Right lobe of liver (tissue), 6 donors: ENCODE measurements around the gene CRYBG3. TPM values are rescaled to one million over a fixed set of nuclear protein-coding genes. Genes with fewer than 3 reads are reported as not detected.

Experiments
- ATAC-seq, 4 donors: fragments of 200-7000 bp; cut with Tn5 transposase; one replicate each; pipeline ENCODE4 v1.9.1; 2020; ENCODE audit warnings: mild to moderate bottlenecking in 4 of 4, moderate library complexity in 4 of 4
- DNase-seq, 3 donors: peaks; one replicate each; pipeline ENCODE4 v3.0.0-alpha.2; 2020
- H3K27ac ChIP-seq, 3 donors: fragments of 200-600 bp; one replicate each; pipeline ENCODE4 v1.8.0; 2022
- H3K27me3 ChIP-seq, 2 donors: fragments of 200-600 bp; one replicate each; pipeline ENCODE4 v1.8.0; 2022
- H3K36me3 ChIP-seq, 4 donors: fragments of 200-600 bp; sonication (generic) in 1 of 4; one replicate each; pipeline versions ENCODE4 v1.5.1 to v1.8.0; 2017 to 2022; ENCODE audit warnings: control low read depth in 1 of 4
- H3K4me1 ChIP-seq, 4 donors: fragments of 200-600 bp; sonication (generic) in 1 of 4; one replicate each; pipeline versions ENCODE4 v1.5.1 to v1.8.0; 2017 to 2022; ENCODE audit warnings: control low read depth in 1 of 4
- H3K4me3 ChIP-seq, 3 donors: fragments of 200-600 bp; one replicate each; pipeline ENCODE4 v1.8.0; 2022
- H3K9me3 ChIP-seq, 4 donors: fragments of 200-600 bp; sonication (generic) in 1 of 4; one replicate each; pipeline versions ENCODE4 v1.5.1 to v1.8.0; 2017 to 2022; ENCODE audit warnings: control low read depth in 1 of 4
- CTCF ChIP-seq, 4 donors: fragments of 200-600 bp in 3 of 4; fragments of 450-650 bp in 1 of 4; IDR thresholded peaks; one replicate each; pipeline versions ENCODE4 v1.5.1 to v1.8.0; 2016 to 2022; ENCODE audit warnings: antibody characterized with exemption in 4 of 4, mild to moderate bottlenecking in 2 of 4
- POLR2A ChIP-seq: fragments of 450-650 bp; IDR thresholded peaks from one replicate; pipeline ENCODE4 v1.6.1; 2017; ENCODE audit warnings: antibody characterized with exemption, mild to moderate bottlenecking
- WGBS: methylation state at CpG from one replicate; pipeline ENCODE4 v1.1.6; 2018; ENCODE audit warnings: low coverage, low lambda C conversion rate; ENCODE audit not compliant: insufficient coverage; ENCODE audit errors: missing lambda C conversion rate; 5-methylcytosine and 5-hydroxymethylcytosine counted together
- intact Hi-C, 2 donors: fragments of 100-400 bp; cut with DNase I; formaldehyde crosslinking; loops; one replicate each; pipeline versions ENCODE4 v1.11.2 to v1.14.1; 2022
- total RNA-seq, 6 experiments: library from RNA; depleted of rRNA in 2 of 6; stranded (reverse); fragments of >200 nt in 2 of 6; fragmentation: NEBNext Ultra II Directional in 3 of 6; extraction: Animal tissue kit (Norgen Biotek cat#: 25700) in 3 of 6; gene quantifications; one replicate each; pipeline versions ENCODE4 v1.1.0 to v1.2.4, GENCODE V29; 2016 to 2023
- donor health status: DM: no; HTN: yes; CAD: no.
- donor health status: DM: no; HTN: no; CAD: no.
- donor health status: DM: no; HTN: no; CAD: no.
- donor health status: DM: no; HTN: yes; CAD: no.
- donor health status: DM: no; HTN: yes; CAD: no.

CRYBG3 gene
- total RNA-seq, 6 experiments from 2014 or later = 4.7 to 10.2 (median 5.0) TPM

GRCh38 chr3:97839944-97840343 is 18.1 kb downstream of the CRYBG3 start:
- intact Hi-C loops = no loop called here
- TF ChIP-seq CTCF (IDR thresholded peaks at IDR 0.05) = no peak
- TF ChIP-seq POLR2A = no peak
- Histone ChIP-seq H3K4me3 (no peak overlapping the region), H3K4me1 (peaks cover 0 to 4% (median 0%) of the 10 kb centered on the region in 4 donors), H3K27ac (no peak overlapping the region), H3K27me3 (no peaks in the 10 kb centered on the region), H3K36me3 (no peaks in the 10 kb centered on the region), H3K9me3 (no peaks in the 10 kb centered on the region)
- no peak for ATAC-seq
- 91% methylated on average over 2 of the region's 2 CpGs for WGBS
- no peak for DNase-seq

- H3K36me3 ChIP-seq = no peaks in the 10 kb centered on the region
- TF ChIP-seq CTCF (IDR thresholded peaks at IDR 0.05) (no peak), POLR2A (no peak)
- peaks cover 0 to 4% (median 0%) of the 10 kb centered on the region in 4 donors for H3K4me1 ChIP-seq
- no peak for DNase-seq
- intact Hi-C loops = no loop called here
- no peaks in the 10 kb centered on the region for H3K27me3 ChIP-seq
- no peaks in the 10 kb centered on the region for H3K9me3 ChIP-seq
- ATAC-seq = no peak
- H3K4me3 ChIP-seq = no peak overlapping the region
- WGBS = 91% methylated on average over 8 of the region's 8 CpGs
- H3K27ac ChIP-seq = no peak overlapping the region
Observed at GRCh38 chr3:97841304-97841703, 19.5 kb downstream of the CRYBG3 start.

GRCh38 chr3:97841956-97842355 is 20.1 kb downstream of the CRYBG3 start:
- TF ChIP-seq POLR2A (no peak), CTCF (IDR thresholded peaks at IDR 0.05) (no peak)
- Histone ChIP-seq H3K4me3 (no peak overlapping the region), H3K36me3 (no peaks in the 10 kb centered on the region), H3K4me1 (peaks cover 0 to 4% (median 0%) of the 10 kb centered on the region in 4 donors), H3K9me3 (no peaks in the 10 kb centered on the region), H3K27me3 (no peaks in the 10 kb centered on the region), H3K27ac (no peak overlapping the region)
- WGBS = 95% methylated on average over 3 of the region's 3 CpGs
- DNase-seq (no peak), ATAC-seq (no peak)
- intact Hi-C loops = no loop called here

GRCh38 chr3:97848779-97849178 is 27.0 kb downstream of the CRYBG3 start:
- H3K36me3 ChIP-seq = no peaks in the 10 kb centered on the region
- intact Hi-C loops = no loop called here
- TF ChIP-seq POLR2A (no peak), CTCF (IDR thresholded peaks at IDR 0.05) (no peak)
- ATAC-seq = no peak
- no peaks in the 10 kb centered on the region for H3K9me3 ChIP-seq
- DNase-seq = no peak
- no peak overlapping the region for H3K4me3 ChIP-seq
- H3K27me3 ChIP-seq = no peaks in the 10 kb centered on the region
- no peak overlapping the region for H3K27ac ChIP-seq
- H3K4me1 ChIP-seq = no peaks in the 10 kb centered on the region
- WGBS = 86% methylated on average over 3 of the region's 3 CpGs

GRCh38 chr3:97857401-97857800 is 35.6 kb downstream of the CRYBG3 start:
- no peaks in the 10 kb centered on the region for H3K9me3 ChIP-seq
- no peak overlapping the region for H3K4me3 ChIP-seq
- H3K27ac ChIP-seq = no peak overlapping the region
- DNase-seq = no peak
- 88% methylated on average over 6 of the region's 6 CpGs for WGBS
- H3K36me3 ChIP-seq = no peaks in the 10 kb centered on the region
- intact Hi-C loops = no loop called here
- TF ChIP-seq CTCF (IDR thresholded peaks at IDR 0.05) (no peak), POLR2A (no peak)
- ATAC-seq = no peak
- no peaks in the 10 kb centered on the region for H3K27me3 ChIP-seq
- no peaks in the 10 kb centered on the region for H3K4me1 ChIP-seq
